Inflammatory macrophage treated with lipopolysaccharide for 4 hours (primary cell): ENCODE data around the gene WDR20.
"Not testable (repeated sequence)": the region's sequence is repeated elsewhere in the genome, so short reads cannot be mapped to it uniquely, and the experiment has no call there.

Experiments
- DNase-seq: peaks from one replicate; pipeline ENCODE4 v3.0.0-alpha.2; 2020

The WDR20 gene

DNA sequence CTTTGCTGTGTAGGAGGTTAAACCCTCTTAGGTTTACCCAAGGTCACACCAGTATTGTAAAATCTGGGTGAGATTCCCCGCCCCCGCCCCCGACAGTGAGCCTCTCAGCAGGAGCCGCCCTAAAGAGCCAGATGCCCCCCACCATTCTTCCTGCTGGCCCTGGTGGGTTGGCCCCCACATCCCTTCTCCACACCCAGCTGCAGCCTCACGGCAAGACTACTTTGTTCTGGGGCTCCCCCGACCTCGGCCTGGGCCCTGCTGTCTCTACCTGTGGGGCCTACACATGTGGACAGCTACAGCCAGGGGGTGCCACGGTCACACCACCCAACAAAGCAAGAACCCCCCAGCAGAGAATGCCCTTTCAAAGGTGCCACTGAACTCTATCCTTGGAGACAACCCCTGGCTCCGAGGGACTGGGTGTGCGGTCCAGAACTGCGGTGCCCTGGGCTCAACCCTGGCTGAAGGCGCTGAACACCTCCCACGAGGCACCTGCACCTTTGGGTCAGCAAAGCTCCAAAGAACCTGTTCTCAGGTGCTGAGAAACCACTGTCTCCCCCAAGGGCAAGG lies 82.4 kb downstream of the WDR20 start:
- DNase-seq, result no peak

DNA sequence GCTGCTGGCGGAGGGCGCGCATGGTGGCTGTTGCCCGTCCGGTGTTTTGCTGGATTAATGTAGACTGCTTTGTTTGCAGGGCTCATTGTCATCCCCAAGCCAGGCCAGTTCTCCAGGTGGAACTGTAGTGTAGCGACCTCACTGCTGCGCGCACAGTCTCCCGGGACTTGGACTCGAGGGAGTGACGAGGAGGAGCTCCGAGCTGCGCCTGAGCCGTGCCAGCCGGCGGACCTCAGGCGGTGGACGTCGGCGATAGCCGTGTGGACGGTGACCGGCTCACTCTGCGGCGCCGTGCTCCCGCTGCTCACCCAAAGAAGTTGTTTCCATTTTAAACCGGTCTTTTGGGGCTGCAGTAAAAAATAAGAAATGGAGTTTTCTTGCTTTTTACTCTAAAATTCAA lies 83.1 kb downstream of the WDR20 start:
- no peak for DNase-seq

DNA sequence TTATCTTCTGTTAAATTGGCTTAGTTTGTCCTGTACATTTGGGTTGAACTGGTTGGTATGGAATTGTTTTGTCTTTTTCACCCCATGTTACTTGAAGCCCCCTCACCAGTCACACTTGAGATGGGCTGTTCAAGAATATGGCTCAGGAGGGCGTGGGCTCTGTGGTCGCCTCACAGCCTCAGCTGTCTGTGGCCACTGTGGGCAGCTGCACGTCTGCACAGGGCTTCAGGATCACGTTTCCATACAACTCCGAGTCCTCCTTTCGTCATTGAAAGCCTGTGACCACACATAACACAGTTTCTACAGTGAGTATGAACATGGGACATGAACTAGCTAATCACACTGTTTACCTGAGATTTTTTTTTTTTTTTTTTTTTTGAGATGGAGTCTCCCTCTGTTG lies 84.0 kb downstream of the WDR20 start:
- DNase-seq, result no peak

GRCh38 chr14:102225386-102225785 lies 85.7 kb downstream of the WDR20 start:
- DNase-seq, result no peak

GRCh38 chr14:102225936-102226335 lies 86.2 kb downstream of the WDR20 start:
- DNase-seq, result no peak

GRCh38 chr14:102226356-102227125 lies 86.8 kb downstream of the WDR20 start:
- DNase-seq, result no peak

DNA sequence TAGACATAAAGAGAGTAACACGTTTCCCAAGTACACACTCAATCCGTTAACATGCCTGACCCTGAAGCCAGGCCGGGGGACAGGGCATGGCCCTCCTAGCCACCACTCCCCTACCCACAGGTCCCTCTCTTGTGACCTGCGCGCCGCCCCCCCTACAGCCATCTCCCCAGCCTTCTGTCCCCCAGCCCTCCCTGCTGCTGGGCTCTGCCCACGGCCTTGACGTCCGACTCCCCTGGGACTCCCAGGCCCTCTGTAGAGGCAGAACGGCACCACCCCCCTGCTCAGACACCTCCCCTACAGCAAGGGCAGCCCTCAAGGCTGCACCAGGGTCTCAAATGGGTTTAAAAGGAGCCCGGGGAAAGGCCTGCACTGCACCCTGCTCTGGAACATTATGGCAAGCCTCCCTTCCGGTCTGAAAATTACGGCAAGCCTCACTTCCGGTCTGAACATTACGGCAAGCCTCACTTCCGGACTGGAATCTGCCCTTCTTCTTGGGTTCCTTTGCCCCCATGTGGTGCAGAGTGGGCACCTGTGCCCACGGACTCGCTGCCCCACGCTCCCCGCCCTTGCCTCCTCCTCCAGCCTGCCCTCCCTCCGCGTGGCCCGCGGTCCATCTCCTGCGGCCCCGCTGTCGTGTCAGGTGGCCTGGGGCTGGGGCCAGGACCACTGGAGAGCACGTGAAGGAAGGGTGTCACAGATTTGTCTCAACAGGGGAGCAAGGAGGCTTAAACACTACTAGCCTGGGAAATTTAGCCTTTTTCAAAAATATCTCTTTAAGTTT lies 87.7 kb downstream of the WDR20 start:
- DNase-seq, result no peak

DNA sequence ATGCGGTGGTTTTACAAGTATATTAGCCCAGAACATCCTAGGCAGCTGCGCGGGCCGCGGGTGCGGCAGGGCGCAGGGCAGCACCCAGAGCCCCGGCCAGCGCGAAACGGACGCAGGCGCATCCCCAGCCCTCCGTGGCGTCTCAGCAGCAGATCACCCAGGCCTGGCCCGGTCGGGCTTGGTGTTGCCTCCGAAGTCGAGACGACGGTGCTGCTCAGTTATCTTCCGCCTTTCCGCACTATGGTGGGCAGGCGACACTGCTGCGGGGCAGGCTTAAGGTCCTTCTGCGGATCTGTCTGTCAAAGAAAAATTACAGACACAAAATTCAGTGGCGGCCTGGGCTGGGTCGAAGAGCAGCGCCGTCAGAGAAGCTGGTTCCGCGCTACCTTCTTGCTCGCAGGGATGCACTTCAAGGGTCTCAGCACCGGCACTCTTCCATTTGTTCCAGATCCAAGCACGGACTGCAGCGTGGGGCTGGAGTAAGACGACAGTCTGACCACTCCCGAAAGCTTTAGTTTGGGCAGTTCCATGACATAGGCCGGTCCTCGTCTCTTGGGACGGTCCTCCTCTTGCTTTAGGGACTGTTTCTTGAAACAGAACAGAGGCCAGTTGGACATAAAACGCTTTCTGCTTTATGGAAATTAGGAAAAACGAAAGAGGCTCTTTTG lies 89.5 kb downstream of the WDR20 start:
- no peak for DNase-seq

DNA sequence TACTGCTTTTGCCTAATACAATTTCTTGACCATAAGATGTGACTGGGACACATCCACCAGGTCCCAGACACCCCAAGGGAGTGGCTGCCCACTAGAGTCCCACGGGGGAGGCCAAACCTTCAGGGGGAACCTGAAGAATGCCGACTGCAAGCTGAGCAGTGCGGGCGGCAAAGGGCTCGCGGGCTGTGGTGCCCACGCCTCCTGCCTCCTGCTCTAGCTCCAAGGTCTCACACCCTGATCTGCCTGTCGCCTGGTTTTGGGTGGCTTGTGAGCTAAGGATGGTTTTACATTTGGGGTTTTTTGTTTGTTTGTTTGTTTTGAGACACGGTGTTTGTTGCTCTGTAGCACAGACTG lies 90.0 kb downstream of the WDR20 start:
- DNase-seq, result no peak

- no peak for DNase-seq
Measured at GRCh38 chr14:102230481-102231210, 90.9 kb downstream of the WDR20 start.

- no peak for DNase-seq
Measured at GRCh38 chr14:102231476-102232347, 92.0 kb downstream of the WDR20 start.

DNA sequence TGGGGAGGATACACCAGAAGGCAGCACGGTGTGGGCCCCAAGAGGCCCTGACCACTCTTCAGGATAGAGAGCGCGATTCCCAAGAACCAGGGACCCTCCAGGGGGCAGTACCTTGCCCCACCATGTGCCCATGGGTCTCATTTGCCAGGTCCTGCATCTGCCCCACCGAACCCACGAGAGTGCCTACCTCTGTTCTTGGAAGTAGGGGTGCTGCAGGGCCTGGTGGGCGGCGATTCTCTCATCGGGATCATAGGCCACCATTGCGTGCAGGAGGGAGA lies 92.6 kb downstream of the WDR20 start:
- no peak for DNase-seq

GRCh38 chr14:102233081-102233480 lies 93.4 kb downstream of the WDR20 start:
- DNase-seq, result no peak

DNA sequence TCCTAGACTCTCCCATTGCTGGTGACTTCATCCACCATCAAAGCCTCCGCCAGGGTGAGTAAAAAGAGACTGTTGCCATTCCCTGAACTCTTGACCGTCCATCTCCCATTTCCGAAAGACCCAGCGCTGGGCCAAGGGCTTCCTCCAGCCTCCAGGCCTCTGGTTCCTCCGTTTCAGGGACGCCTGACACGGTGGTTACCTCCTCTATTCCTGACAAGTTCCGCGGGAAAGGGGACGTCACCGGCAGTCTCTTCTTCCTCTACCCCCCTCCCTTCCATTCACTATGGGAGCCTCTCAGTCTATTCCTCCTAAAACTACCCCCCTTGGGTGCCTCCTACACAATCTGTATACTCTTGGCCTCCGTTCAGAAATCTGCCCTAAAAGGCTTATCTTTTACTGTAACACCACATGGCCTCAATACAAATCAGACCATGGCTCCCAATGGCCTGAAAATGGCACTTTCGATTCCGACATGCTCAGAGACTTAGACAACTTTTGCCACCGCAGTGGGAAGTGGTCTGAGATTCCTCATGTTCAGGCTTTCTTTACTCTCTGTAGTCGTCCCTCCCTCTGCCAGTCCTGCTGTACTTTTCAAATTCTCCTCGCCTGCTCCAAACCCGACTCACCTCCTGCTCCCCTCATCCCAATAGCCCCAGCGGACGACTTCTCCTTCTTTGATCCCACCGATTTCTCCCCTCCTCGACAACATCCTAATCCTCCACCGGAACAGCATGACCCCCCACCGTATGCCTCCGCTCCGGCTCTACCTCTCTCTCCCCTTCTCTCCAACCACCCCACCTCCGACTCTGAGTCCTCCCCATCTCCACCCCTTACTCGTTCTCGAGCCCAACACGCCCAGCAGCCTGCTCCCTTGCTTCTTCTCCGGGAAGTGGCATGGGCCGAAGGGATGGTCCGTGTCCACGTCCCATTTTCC lies 94.9 kb downstream of the WDR20 start:
- DNase-seq, result no peak

- peak; percentile 60 for DNase-seq
Measured at GRCh38 chr14:102235275-102235897, 95.7 kb downstream of the WDR20 start.

DNA sequence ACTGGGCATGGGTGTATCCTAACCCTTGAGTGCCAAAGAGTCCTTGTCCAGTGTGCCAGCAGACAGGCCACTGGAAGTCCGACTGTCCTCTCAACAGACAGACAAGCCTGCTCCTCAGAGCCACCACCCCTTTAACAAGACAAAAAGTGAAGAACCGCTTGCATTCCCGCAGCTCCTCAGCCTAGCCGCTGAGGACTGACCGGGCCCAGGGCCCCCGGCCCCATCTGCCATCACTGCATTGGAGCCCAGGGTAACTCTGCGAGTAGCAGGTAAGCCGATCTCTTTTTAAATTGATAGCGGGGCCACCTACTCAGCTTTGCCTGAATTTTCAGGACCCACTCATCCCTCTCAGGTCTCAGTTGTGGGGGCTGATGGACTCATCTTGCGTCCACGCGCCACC lies 96.3 kb downstream of the WDR20 start:
- DNase-seq, result no peak

GRCh38 chr14:102238131-102238530 lies 98.4 kb downstream of the WDR20 start:
- no peak for DNase-seq

- no peak for DNase-seq
Measured at GRCh38 chr14:102238766-102239165, 99.1 kb downstream of the WDR20 start.

DNA sequence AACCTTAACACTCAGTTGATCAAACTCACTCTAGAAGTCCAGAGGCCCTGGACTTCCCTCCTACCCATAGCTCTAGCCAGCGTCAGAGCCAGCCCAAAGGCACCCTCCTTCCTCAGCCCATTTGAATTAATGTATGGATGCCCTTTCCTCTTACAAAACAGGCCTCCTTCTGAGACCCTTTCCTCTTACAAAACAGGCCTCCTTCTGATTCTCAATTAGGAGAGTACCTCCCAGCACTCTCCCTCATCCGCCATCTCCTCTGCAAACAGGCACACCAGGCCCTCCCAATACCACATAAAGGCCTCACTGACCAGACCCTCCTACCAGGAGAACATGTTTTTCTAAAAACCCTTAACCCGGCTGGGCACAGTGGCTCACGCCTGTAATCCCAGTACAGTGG lies 99.5 kb downstream of the WDR20 start:
- DNase-seq, result no peak

DNA sequence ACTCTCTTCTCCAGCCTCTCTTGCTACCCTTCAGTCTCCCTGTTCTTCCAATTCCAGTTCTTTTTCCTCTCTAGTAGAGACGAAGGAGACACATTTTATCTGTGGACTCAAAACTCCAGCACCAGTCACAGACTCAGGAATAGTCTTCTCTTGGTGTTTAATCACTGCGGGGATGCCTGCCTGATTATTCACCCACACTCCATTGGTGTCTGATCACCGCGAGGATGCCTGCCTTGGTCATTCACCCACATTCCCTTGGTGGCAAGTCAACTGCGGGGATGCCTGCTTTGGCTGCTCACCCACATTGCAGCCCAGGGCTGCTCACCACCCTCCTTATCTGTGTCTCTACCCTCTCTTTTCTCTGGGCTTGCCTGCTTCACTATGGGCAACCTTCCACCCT lies 100.8 kb downstream of the WDR20 start:
- DNase-seq, result not testable (repeated sequence)

DNA sequence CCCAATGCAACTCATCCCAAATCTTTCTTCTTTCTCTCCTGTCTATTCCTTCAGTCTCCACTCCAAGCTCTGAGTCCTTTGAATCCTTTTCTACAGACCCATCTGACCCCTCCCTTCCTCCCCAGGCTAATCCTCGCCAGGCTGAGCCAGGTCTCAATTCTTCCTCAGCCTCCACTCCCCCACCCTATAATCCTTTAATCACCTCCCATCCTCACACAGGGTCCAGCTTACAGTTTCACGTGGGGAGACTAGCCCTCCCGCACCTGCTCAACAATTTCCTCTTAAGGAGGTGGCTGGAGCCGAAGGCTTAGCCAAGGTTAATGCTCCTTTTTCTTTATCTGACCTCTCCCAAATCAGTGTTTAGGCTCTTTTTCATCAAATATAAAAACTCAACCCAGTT lies 101.5 kb downstream of the WDR20 start:
- no peak for DNase-seq
